GM23338 (cell line): ENCODE data around the gene GLRA1. TPM values are rescaled to one million over a fixed set of nuclear protein-coding genes. Genes with fewer than 3 reads are reported as not detected.
A peak's percentile ranks its signal among the peaks of the same experiment; 100 is the strongest.

ENCODE experiments used
- ATAC-seq: fragments of 200-7000 bp; cut with Tn5 transposase; 3 replicates; pipeline ENCODE4 v1.9.1; 2020
- DNase-seq: peaks from one replicate; pipeline ENCODE4 v3.0.0-alpha.2; 2015; ENCODE audit warnings: low spot score
- H2AFZ ChIP-seq: fragments of 200-600 bp; sonication (generic); 2 replicates; pipeline ENCODE4 v1.8.0; 2016; ENCODE audit warnings: antibody characterized with exemption, mild to moderate bottlenecking, moderate library complexity
- H3F3A ChIP-seq: fragments of 200-600 bp; sonication (generic); replicated peaks from 2 replicates; pipeline ENCODE4 v1.8.0; 2017; ENCODE audit warnings: antibody characterized with exemption, mixed run types, low read depth
- H3K27ac ChIP-seq: fragments of 200-600 bp; sonication (generic); 2 replicates; pipeline ENCODE4 v1.6.1; 2016; ENCODE audit warnings: low read depth
- H3K27me3 ChIP-seq: fragments of 200-600 bp; sonication (generic); 2 replicates; pipeline ENCODE4 v1.8.0; 2016; ENCODE audit warnings: mild to moderate bottlenecking, mixed run types, moderate library complexity; ENCODE audit not compliant: insufficient read depth
- H3K36me3 ChIP-seq: fragments of 200-600 bp; sonication (generic); 2 replicates; pipeline ENCODE4 v1.8.0; 2016; ENCODE audit warnings: mild to moderate bottlenecking; ENCODE audit not compliant: insufficient read depth
- H3K4me1 ChIP-seq: fragments of 200-600 bp; sonication (generic); 2 replicates; pipeline ENCODE4 v1.8.0; 2016; ENCODE audit warnings: mild to moderate bottlenecking, moderate library complexity; ENCODE audit not compliant: insufficient read depth
- H3K4me2 ChIP-seq: fragments of 200-600 bp; sonication (generic); 2 replicates; pipeline ENCODE4 v1.7.1; 2017; ENCODE audit warnings: mixed run types
- H3K4me3 ChIP-seq: fragments of 200-600 bp; sonication (generic); 2 replicates; pipeline ENCODE4 v1.6.1; 2016; ENCODE audit warnings: mixed run types
- H3K79me2 ChIP-seq: fragments of 200-600 bp; sonication (generic); replicated peaks from 2 replicates; pipeline ENCODE4 v1.8.0; 2017; ENCODE audit warnings: mild to moderate bottlenecking; ENCODE audit not compliant: insufficient read depth
- H3K9me2 ChIP-seq: fragments of 200-600 bp; sonication (generic); 2 replicates; pipeline ENCODE4 v1.8.0; 2017; ENCODE audit not compliant: insufficient read depth
- H4K20me1 ChIP-seq: fragments of 200-600 bp; sonication (generic); replicated peaks from 2 replicates; pipeline ENCODE4 v1.8.0; 2017; ENCODE audit warnings: mild to moderate bottlenecking; ENCODE audit not compliant: insufficient read depth
- H3K27ac Mint-ChIP-seq: 2 replicates; pipeline ENCODE4 v1.8.0; 2020; ENCODE audit warnings: inconsistent platforms, mild to moderate bottlenecking, moderate library complexity, mixed read lengths
- H3K27me3 Mint-ChIP-seq: 3 replicates; pipeline ENCODE4 v1.8.0; 2022; ENCODE audit warnings: low read depth, mild to moderate bottlenecking, moderate library complexity, mixed read lengths, inconsistent platforms; ENCODE audit not compliant: insufficient read depth, poor library complexity
- H3K36me3 Mint-ChIP-seq: 3 replicates; pipeline ENCODE4 v1.8.0; 2021; ENCODE audit warnings: low read depth, mild to moderate bottlenecking, inconsistent platforms, moderate library complexity, mixed read lengths
- H3K4me1 Mint-ChIP-seq: 3 replicates; pipeline ENCODE4 v1.8.0; 2020; ENCODE audit warnings: mild to moderate bottlenecking, inconsistent platforms, mixed read lengths
- H3K4me3 Mint-ChIP-seq: 3 replicates; pipeline ENCODE4 v1.8.0; 2021; ENCODE audit warnings: moderate library complexity, mild to moderate bottlenecking, inconsistent platforms, mixed read lengths
- H3K9me3 Mint-ChIP-seq: 3 replicates; pipeline ENCODE4 v1.8.0; 2020; ENCODE audit warnings: moderate library complexity, mild to moderate bottlenecking, inconsistent platforms, mixed read lengths
- CREB1 ChIP-seq: fragments of 250-450 bp; sonication (Bioruptor Pico); IDR thresholded peaks from 2 replicates; pipeline ENCODE4 v1.5.0; 2020; ENCODE audit warnings: low read depth, mild to moderate bottlenecking, moderate library complexity
- CTCF ChIP-seq, 2 experiments: fragments of 200-600 bp in 1 of 2; sonication (generic) in 1 of 2; conservative IDR thresholded peaks; 2 replicates each; pipeline versions ENCODE4 v1.5.1 to v1.6.1; 2016 to 2017; ENCODE audit warnings: antibody characterized with exemption in 2 of 2, low read depth in 2 of 2, mild to moderate bottlenecking in 2 of 2, moderate library complexity in 1 of 2
- ETS1 ChIP-seq: IDR thresholded peaks from 2 replicates; pipeline ENCODE4 v1.6.1; 2016; ENCODE audit warnings: antibody characterized with exemption
- EZH2 ChIP-seq: fragments of 200-600 bp; sonication (generic); IDR thresholded peaks from one replicate; pipeline ENCODE4 v1.8.0; 2017; ENCODE audit warnings: antibody characterized with exemption, mild to moderate bottlenecking, low read depth; ENCODE audit not compliant: unreplicated experiment
- EZH2phosphoT487 ChIP-seq: fragments of 200-600 bp; sonication (generic); IDR thresholded peaks from one replicate; pipeline ENCODE4 v1.8.1; 2018; ENCODE audit warnings: antibody characterized with exemption; ENCODE audit not compliant: unreplicated experiment
- JUNB ChIP-seq: IDR thresholded peaks from one replicate; pipeline ENCODE4 v1.6.1; 2016; ENCODE audit warnings: antibody characterized with exemption; ENCODE audit not compliant: unreplicated experiment
- NANOG ChIP-seq: IDR thresholded peaks from 2 replicates; pipeline ENCODE4 v1.6.1; 2016; ENCODE audit warnings: antibody characterized with exemption, borderline replicate concordance
- POLR2AphosphoS5 ChIP-seq: IDR thresholded peaks from 2 replicates; pipeline ENCODE4 v1.6.1; 2016; ENCODE audit warnings: antibody characterized with exemption, low read depth
- REST ChIP-seq: IDR thresholded peaks from one replicate; pipeline ENCODE4 v1.6.1; 2018; ENCODE audit warnings: antibody characterized with exemption; ENCODE audit not compliant: unreplicated experiment
- STAT1 ChIP-seq: IDR thresholded peaks from one replicate; pipeline ENCODE4 v1.6.1; 2016; ENCODE audit warnings: antibody characterized with exemption; ENCODE audit not compliant: unreplicated experiment
- ZNF114 ChIP-seq: fragments of 250-450 bp; sonication (Bioruptor Pico); IDR thresholded peaks from 2 replicates; pipeline ENCODE4 v1.5.0; 2020; ENCODE audit warnings: mild to moderate bottlenecking, moderate library complexity
- ZNF331 ChIP-seq: fragments of 250-450 bp; sonication (Bioruptor Pico); IDR thresholded peaks from 2 replicates; pipeline ENCODE4 v1.5.0; 2020; ENCODE audit warnings: low read depth, mild to moderate bottlenecking, moderate library complexity
- ZNF462 ChIP-seq: fragments of 250-450 bp; sonication (Bioruptor Pico); IDR thresholded peaks from 2 replicates; pipeline ENCODE4 v1.5.0; 2020; ENCODE audit warnings: mild to moderate bottlenecking, moderate library complexity
- polyA plus RNA-seq: library from polyadenylated mRNA; unstranded; fragments of >200 nt; fragmentation: Nextera tagmentation; extraction: Ambion mirVana; gene quantifications from 2 replicates; pipeline ENCODE4 v1.2.1, GENCODE V29; 2016
- total RNA-seq: library from RNA; depleted of rRNA; stranded (reverse); fragments of >200 nt; shearing (Covaris generic); gene quantifications from 2 replicates; pipeline ENCODE4 v1.2.3, GENCODE V29; 2014

GLRA1 gene
- total and polyA plus RNA-seq, 2 experiments from 2014 or later, result not detected

- peaks cover 3% of the 10 kb centered on the region for H3K27me3 Mint-ChIP-seq
- Histone ChIP-seq H3K27ac (no peak overlapping the region), H3K4me3 (no peak overlapping the region), H3K36me3 (no peaks in the 10 kb centered on the region), H3F3A (no peaks in the 10 kb centered on the region), H3K4me2 (no peak overlapping the region), H3K4me1 (no peaks in the 10 kb centered on the region), H3K27me3 (no peaks in the 10 kb centered on the region), H3K79me2 (no peaks in the 10 kb centered on the region), H2AFZ (peak overlapping the region; percentile 76; the same call in 1 of the 2 replicates), H4K20me1 (no peaks in the 10 kb centered on the region), H3K9me2 (0 out of 2 replicates have a peak, but pooled peaks cover 6% of the 10 kb centered on the region)
- H3K4me3 Mint-ChIP-seq, result no peak overlapping the region
- no peaks in the 10 kb centered on the region for H3K9me3 Mint-ChIP-seq
- peaks cover 5% of the 10 kb centered on the region; the same call in 2 of the 3 replicates for H3K4me1 Mint-ChIP-seq
- H3K36me3 Mint-ChIP-seq, result no peaks in the 10 kb centered on the region
- ATAC-seq (no peak), DNase-seq (no peak)
- TF ChIP-seq POLR2AphosphoS5 (no peak), CREB1 (CRISPR knock-in tag) (no peak), ETS1 (no peak), ZNF331 (CRISPR knock-in tag) (no peak), ZNF462 (no peak), CTCF (conservative IDR thresholded peaks at IDR 0.05; ENCODE audit: low read depth in 2 of 2) (no peak), STAT1 (no peak), EZH2phosphoT487 (no peak), REST (no peak), EZH2 (no peak), ZNF114 (CRISPR knock-in tag) (no peak), NANOG (no peak), JUNB (no peak)
- H3K27ac Mint-ChIP-seq, result no peak overlapping the region
Measured at GRCh38 chr5:151954255-151954654, 29.6 kb upstream of the GLRA1 start.
